Stimulated activated CD4-positive, alpha-beta T cell treated with anti-CD3 and anti-CD28 coated beads, Interleukin-1b, Interleukin-23, amount 100 ng/mL, for 4 hours (primary cell): ENCODE data around the gene CRTAP.
A peak's percentile ranks its signal among the peaks of the same experiment; 100 is the strongest.
"Not testable (repeated sequence)": the region's sequence is repeated elsewhere in the genome, so short reads cannot be mapped to it uniquely, and the experiment has no call there.

ENCODE experiments used
- DNase-seq, 2 donors: peaks; one replicate each; pipeline ENCODE4 v3.0.0-alpha.2; 2020; ENCODE audit warnings: low read depth in 2 of 2

The CRTAP gene

GRCh38 chr3:33099701-33100100 is 14.1 kb upstream of the CRTAP start:
- no peak for DNase-seq

- no peak for DNase-seq
These were observed 13.6 kb upstream of the CRTAP start for GRCh38 chr3:33100229-33100628.

GRCh38 chr3:33103034-33103433 is 10.8 kb upstream of the CRTAP start:
- DNase-seq: no peak

GRCh38 chr3:33103480-33103879 is 10.3 kb upstream of the CRTAP start:
- DNase-seq: no peak

- DNase-seq: no peak
These were observed 9.0 kb upstream of the CRTAP start for GRCh38 chr3:33104803-33105202.

GRCh38 chr3:33105341-33105948 is 8.4 kb upstream of the CRTAP start:
- no peak for DNase-seq

GRCh38 chr3:33106854-33107253 is 7.0 kb upstream of the CRTAP start:
- not testable (repeated sequence) for DNase-seq

GRCh38 chr3:33111581-33111980 is 2.2 kb upstream of the CRTAP start:
- DNase-seq: no peak

GRCh38 chr3:33114622-33115023 is 809 bp downstream of the CRTAP start:
- DNase-seq: no peak

- DNase-seq: no peak
These were observed 1.4 kb downstream of the CRTAP start for GRCh38 chr3:33115024-33115768.

GRCh38 chr3:33117461-33117860 is 3.6 kb downstream of the CRTAP start:
- DNase-seq: no peak

- no peak for DNase-seq
These were observed 6.1 kb downstream of the CRTAP start for GRCh38 chr3:33119891-33120290.

GRCh38 chr3:33122991-33123390 is 9.2 kb downstream of the CRTAP start:
- no peak for DNase-seq

- no peak for DNase-seq
These were observed 10.8 kb downstream of the CRTAP start for GRCh38 chr3:33124638-33125037.

- DNase-seq: no peak
These were observed 12.0 kb downstream of the CRTAP start for GRCh38 chr3:33125840-33126239.

- DNase-seq: no peak
These were observed 14.9 kb downstream of the CRTAP start for GRCh38 chr3:33128706-33129105.

GRCh38 chr3:33130144-33130543 is 16.3 kb downstream of the CRTAP start:
- no peak for DNase-seq

- peak in 1 of 2 donors; percentile 32 for DNase-seq
These were observed 17.7 kb downstream of the CRTAP start for GRCh38 chr3:33131331-33132018.

- DNase-seq: no peak
These were observed 18.2 kb downstream of the CRTAP start for GRCh38 chr3:33132019-33132360.

GRCh38 chr3:33134026-33134625 is 20.3 kb downstream of the CRTAP start:
- no peak for DNase-seq

- no peak for DNase-seq
These were observed 23.9 kb downstream of the CRTAP start for GRCh38 chr3:33137691-33138090.

- not testable (repeated sequence) for DNase-seq
These were observed 25.3 kb downstream of the CRTAP start for GRCh38 chr3:33139006-33139623.
